ENCODE results near the gene EPS8. TPM values are rescaled to one million over a fixed set of nuclear protein-coding genes. Genes with fewer than 3 reads are reported as not detected.

EPS8 gene
- total RNA-seq, 4 donors from 2014 or later: 26.1 to 43.2 (median 32.3) TPM

- TF ChIP-seq, protein P1, sequence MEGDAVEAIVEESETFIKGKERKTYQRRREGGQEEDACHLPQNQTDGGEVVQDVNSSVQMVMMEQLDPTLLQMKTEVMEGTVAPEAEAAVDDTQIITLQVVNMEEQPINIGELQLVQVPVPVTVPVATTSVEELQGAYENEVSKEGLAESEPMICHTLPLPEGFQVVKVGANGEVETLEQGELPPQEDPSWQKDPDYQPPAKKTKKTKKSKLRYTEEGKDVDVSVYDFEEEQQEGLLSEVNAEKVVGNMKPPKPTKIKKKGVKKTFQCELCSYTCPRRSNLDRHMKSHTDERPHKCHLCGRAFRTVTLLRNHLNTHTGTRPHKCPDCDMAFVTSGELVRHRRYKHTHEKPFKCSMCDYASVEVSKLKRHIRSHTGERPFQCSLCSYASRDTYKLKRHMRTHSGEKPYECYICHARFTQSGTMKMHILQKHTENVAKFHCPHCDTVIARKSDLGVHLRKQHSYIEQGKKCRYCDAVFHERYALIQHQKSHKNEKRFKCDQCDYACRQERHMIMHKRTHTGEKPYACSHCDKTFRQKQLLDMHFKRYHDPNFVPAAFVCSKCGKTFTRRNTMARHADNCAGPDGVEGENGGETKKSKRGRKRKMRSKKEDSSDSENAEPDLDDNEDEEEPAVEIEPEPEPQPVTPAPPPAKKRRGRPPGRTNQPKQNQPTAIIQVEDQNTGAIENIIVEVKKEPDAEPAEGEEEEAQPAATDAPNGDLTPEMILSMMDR (IDR thresholded peaks at IDR 0.05): no peak
- TF ChIP-seq POLR2A (IDR thresholded peaks at IDR 0.05): no peak
- DNase-seq (ENCODE audit: low spot score in 2 of 2): no peak
- no peak overlapping the region for H3K4me3 ChIP-seq (ENCODE audit: low read depth, poor library complexity, severe bottlenecking)
- WGBS, 2 donors: 59% methylated on average over 1 of the region's 1 CpG
- intact Hi-C loops (cut with DNase I; ENCODE audit: low total_unique reads): no loop called here
Observed at GRCh38 chr12:15701206-15701605, 88.0 kb downstream of the EPS8 start.

DNA sequence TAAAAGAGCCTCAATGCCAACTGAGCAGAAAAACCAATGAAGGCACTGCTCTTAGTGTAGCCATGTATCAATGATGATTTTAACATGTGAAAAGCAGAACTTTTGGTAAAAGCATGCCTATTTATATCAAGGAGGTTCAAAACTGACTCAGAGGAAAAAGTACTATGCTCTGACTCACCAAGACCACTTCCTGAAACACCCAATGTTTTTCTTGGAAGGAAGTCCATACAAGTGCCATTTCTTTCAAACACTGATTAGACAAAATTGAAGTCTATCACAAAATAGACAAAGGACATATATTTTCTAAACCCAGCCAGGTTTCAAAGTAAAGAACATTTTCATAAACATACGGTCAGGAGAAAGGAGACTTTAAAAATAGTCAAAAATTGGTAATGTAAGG is 88.6 kb downstream of the EPS8 start:
- intact Hi-C loops (cut with DNase I; ENCODE audit: low total_unique reads): no loop called here
- 55 to 61% methylated on average over 1 of the region's 1 CpG for WGBS, 2 donors
- no peak overlapping the region for H3K4me3 ChIP-seq (ENCODE audit: low read depth, poor library complexity, severe bottlenecking)
- no peak for TF ChIP-seq POLR2A (IDR thresholded peaks at IDR 0.05)
- TF ChIP-seq, protein P1 (IDR thresholded peaks at IDR 0.05): no peak
- no peak for DNase-seq (ENCODE audit: low spot score in 2 of 2)

DNA sequence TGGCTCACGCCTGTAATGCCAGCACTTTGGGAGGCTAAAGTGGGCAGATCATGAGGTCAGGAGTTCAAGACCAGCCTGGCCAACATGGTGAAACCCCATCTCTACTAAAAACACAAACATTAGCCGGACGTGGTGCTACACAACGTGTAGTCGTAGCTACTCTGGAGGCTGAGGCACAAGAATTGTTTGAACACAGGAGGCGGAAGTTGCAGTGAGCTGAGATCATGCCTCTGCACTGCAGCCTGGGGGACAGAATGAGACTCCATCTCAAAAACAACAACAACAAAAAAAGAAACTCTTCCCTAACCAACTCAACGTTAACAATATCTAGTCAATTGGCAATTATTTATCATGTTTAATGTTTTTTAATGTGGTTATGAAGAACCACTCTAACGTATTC is 89.3 kb downstream of the EPS8 start:
- whole genome bisulfite sequencing, 2 donors: 89 to 90% methylated on average over 8 of the region's 8 CpGs
- intact Hi-C loops (cut with DNase I; ENCODE audit: low total_unique reads): no loop called here
- no peak for DNase-seq (ENCODE audit: low spot score in 2 of 2)
- no peak overlapping the region for H3K4me3 ChIP-seq (ENCODE audit: low read depth, poor library complexity, severe bottlenecking)
- TF ChIP-seq, protein P1 (IDR thresholded peaks at IDR 0.05): no peak
- no peak for TF ChIP-seq POLR2A (IDR thresholded peaks at IDR 0.05)

GRCh38 chr12:15698377-15698871 is 90.8 kb downstream of the EPS8 start:
- TF ChIP-seq POLR2A (IDR thresholded peaks at IDR 0.05): no peak
- TF ChIP-seq, protein P1 (IDR thresholded peaks at IDR 0.05): no peak
- 54 to 58% methylated on average over 3 of the region's 3 CpGs for WGBS, 2 donors
- intact Hi-C loops (cut with DNase I; ENCODE audit: low total_unique reads): no loop called here
- H3K4me3 ChIP-seq (ENCODE audit: low read depth, poor library complexity, severe bottlenecking): no peak overlapping the region
- no peak for DNase-seq (ENCODE audit: low spot score in 2 of 2)

DNA sequence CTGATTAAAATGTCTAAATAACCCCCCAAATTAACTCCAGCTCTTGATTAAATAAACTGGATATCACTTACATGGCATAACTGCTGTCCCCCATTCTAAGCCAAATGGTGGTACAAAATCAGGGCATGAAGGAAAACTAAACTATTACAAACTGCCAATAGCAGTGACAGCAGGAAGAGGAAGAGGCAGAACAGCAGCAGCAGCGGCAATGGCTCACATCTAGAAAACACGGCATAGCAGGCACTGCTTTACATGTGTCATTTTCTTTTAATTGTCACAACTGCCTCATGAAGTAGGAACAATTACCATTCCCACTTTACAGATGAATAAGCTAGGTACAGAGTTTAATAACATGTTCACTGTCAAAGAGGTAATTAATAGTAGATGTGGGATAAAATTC is 92.0 kb downstream of the EPS8 start:
- TF ChIP-seq, protein P1 (IDR thresholded peaks at IDR 0.05): no peak
- no peak for TF ChIP-seq POLR2A (IDR thresholded peaks at IDR 0.05)
- intact Hi-C loops (cut with DNase I; ENCODE audit: low total_unique reads): no loop called here
- WGBS, 2 donors: 68 to 74% methylated on average over 2 of the region's 2 CpGs

GRCh38 chr12:15693228-15693911 is 95.8 kb downstream of the EPS8 start:
- no peak for TF ChIP-seq POLR2A (IDR thresholded peaks at IDR 0.05)
- TF ChIP-seq, protein P1 (IDR thresholded peaks at IDR 0.05): no peak
- no peak for DNase-seq (ENCODE audit: low spot score in 2 of 2)
- 85 to 90% methylated on average over 2 of the region's 2 CpGs for WGBS, 2 donors
- intact Hi-C loops (cut with DNase I; ENCODE audit: low total_unique reads): no loop called here
- no peak overlapping the region for H3K4me3 ChIP-seq (ENCODE audit: low read depth, poor library complexity, severe bottlenecking)

More for the DNA sequence above, 92.0 kb downstream of the EPS8 start:
- no peak for DNase-seq (ENCODE audit: low spot score in 2 of 2)
- no peak overlapping the region for H3K4me3 ChIP-seq (ENCODE audit: low read depth, poor library complexity, severe bottlenecking)

Data from lower leg skin (tissue), 4 donors.